ENCODE measurements around the gene VAMP7. TPM values are rescaled to one million over a fixed set of nuclear protein-coding genes. Genes with fewer than 3 reads are reported as not detected.
A peak's percentile ranks its signal among the peaks of the same experiment; 100 is the strongest.

The VAMP7 gene
- total and polyA plus RNA-seq, 9 donors, result 15.9 to 42.9 (median 23.0) TPM

DNA sequence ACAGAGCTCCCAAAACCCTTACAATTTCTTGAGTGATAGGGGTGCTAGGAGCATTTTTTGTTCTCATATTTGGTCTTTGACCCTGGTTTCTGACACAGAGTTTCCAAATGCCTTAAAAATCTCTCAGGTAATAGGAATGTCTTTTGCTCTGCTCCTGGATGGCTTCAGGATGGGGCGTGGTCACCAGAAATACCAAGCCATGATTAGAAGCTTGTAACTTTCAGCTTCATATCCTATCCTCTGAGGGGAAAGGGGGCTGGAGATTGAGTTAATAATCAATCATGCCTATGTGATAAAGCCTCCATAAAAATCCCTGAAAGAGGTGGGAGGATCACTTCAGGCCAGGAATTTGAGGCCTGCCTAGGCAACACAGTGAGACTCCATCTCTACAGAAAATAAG is 81.8 kb downstream of the VAMP7 start:
- intact Hi-C loops (cut with DNase I), result no loop called here
- DNase-seq, result no peak
- no peaks in the 10 kb centered on the region for H3K9me3 ChIP-seq
- H3K4me1 ChIP-seq (ENCODE audit: insufficient read depth), result no peaks in the 10 kb centered on the region
- H3K27ac ChIP-seq, result no peak overlapping the region
- no peaks in the 10 kb centered on the region for H3K36me3 ChIP-seq
- H3K27me3 ChIP-seq, result no peaks in the 10 kb centered on the region
- no peak overlapping the region for H3K4me3 ChIP-seq
- TF ChIP-seq POLR2A (IDR thresholded peaks at IDR 0.05) (no peak), EP300 (IDR thresholded peaks at IDR 0.05) (no peak)
- TF ChIP-seq, protein P1, sequence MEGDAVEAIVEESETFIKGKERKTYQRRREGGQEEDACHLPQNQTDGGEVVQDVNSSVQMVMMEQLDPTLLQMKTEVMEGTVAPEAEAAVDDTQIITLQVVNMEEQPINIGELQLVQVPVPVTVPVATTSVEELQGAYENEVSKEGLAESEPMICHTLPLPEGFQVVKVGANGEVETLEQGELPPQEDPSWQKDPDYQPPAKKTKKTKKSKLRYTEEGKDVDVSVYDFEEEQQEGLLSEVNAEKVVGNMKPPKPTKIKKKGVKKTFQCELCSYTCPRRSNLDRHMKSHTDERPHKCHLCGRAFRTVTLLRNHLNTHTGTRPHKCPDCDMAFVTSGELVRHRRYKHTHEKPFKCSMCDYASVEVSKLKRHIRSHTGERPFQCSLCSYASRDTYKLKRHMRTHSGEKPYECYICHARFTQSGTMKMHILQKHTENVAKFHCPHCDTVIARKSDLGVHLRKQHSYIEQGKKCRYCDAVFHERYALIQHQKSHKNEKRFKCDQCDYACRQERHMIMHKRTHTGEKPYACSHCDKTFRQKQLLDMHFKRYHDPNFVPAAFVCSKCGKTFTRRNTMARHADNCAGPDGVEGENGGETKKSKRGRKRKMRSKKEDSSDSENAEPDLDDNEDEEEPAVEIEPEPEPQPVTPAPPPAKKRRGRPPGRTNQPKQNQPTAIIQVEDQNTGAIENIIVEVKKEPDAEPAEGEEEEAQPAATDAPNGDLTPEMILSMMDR (IDR thresholded peaks at IDR 0.05), result no peak
- 52 to 61% (median 61%) methylated on average over 1 of the region's 1 CpG for WGBS, 3 donors

DNA sequence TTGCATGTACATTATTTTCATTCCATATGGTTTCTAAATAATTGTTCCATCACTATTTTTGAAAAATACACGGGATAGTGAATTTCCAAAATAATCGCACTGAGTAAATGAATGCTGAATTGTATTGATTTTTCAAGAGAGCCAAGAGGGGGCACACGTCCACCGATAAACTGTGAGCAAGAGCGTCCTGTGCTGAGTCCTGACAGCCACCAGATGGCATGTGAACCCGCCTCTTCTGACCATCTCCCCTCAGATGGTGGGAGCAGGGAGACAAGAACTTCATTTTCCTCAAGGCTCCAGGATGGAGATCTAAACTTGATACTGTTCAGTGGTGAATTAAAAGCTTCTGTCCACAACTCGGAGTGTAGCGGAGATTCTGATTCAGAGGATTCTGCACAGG is 85.7 kb downstream of the VAMP7 start:
- Histone ChIP-seq H3K27me3 (no peaks in the 10 kb centered on the region), H3K4me1 (ENCODE audit: insufficient read depth) (no peaks in the 10 kb centered on the region), H3K27ac (no peak overlapping the region), H3K36me3 (no peaks in the 10 kb centered on the region), H3K4me3 (no peak overlapping the region), H3K9me3 (no peaks in the 10 kb centered on the region)
- intact Hi-C loops (cut with DNase I), result no loop called here
- TF ChIP-seq, protein P1 (IDR thresholded peaks at IDR 0.05), result no peak
- TF ChIP-seq EP300 (IDR thresholded peaks at IDR 0.05) (no peak), POLR2A (IDR thresholded peaks at IDR 0.05) (no peak)
- peak in 1 of 5 donors; percentile 36 for DNase-seq
- 35 to 56% (median 38%) methylated on average over 8 of the region's 8 CpGs for WGBS, 3 donors

DNA sequence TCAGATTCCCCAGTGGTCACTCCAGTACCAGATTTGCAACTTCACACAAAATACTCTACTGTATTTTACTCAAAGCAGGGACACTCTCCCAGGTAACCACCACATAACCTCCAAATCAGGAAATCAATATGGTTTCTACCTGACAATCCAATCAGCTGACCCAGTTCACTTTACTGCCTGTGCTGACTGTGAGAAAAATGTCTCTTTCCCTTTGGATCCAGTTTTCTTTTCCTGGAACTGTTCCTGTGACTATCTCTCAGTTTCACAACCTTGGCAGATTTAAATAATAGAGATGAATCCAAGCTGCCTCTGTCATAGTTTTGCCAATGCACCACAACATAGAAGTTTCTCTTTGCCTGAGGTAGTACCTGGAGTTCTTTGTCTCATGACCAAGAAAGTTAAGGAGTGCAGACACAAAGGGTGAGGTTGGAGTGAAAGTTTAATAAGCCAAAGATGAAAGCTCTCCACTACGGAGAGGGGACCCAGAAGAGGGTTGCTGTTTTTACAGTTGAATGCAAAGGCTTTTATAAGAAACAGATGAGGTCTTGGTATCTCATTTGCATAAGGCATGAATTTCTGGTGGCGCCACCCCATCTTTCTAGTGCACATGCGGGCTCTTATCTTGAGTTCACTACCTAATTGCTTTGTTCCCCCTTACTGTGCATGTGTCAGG is 86.6 kb downstream of the VAMP7 start:
- intact Hi-C loops (cut with DNase I), result no loop called here
- Histone ChIP-seq H3K36me3 (no peaks in the 10 kb centered on the region), H3K27me3 (no peaks in the 10 kb centered on the region), H3K4me1 (ENCODE audit: insufficient read depth) (no peaks in the 10 kb centered on the region), H3K4me3 (no peak overlapping the region), H3K27ac (no peak overlapping the region), H3K9me3 (no peaks in the 10 kb centered on the region)
- TF ChIP-seq POLR2A (IDR thresholded peaks at IDR 0.05), result no peak
- TF ChIP-seq, protein P1 (IDR thresholded peaks at IDR 0.05), result no peak
- no peak for TF ChIP-seq EP300 (IDR thresholded peaks at IDR 0.05)
- WGBS, 3 donors, result 70 to 81% (median 73%) methylated on average over 3 of the region's 3 CpGs
- DNase-seq, result no peak

DNA sequence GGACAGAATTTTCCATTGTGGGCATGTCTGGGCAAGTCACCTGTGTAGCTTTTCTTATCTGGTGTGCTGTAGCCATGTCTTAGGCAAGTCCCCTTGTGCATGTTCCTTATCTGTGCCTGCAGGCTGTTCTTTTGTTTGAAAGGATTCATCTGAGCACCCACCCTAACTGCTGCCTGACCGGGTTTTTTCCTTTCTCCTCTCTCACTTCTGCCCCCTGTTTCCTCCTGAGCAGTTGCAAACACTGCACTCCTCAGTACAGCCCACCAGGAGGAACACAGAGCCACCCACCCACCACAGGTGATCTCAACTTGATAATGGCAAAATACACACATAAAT is 87.1 kb downstream of the VAMP7 start:
- H3K4me1 ChIP-seq (ENCODE audit: insufficient read depth), result no peaks in the 10 kb centered on the region
- WGBS, 3 donors, result 48 to 55% (median 54%) methylated on average over 1 of the region's 1 CpG

More for the DNA sequence above, 87.1 kb downstream of the VAMP7 start:
- H3K9me3 ChIP-seq, result no peaks in the 10 kb centered on the region
- TF ChIP-seq POLR2A (IDR thresholded peaks at IDR 0.05), result no peak
- TF ChIP-seq, protein P1 (IDR thresholded peaks at IDR 0.05), result no peak
- TF ChIP-seq EP300 (IDR thresholded peaks at IDR 0.05), result no peak
- intact Hi-C loops (cut with DNase I), result no loop called here
- H3K36me3 ChIP-seq, result no peaks in the 10 kb centered on the region
- no peaks in the 10 kb centered on the region for H3K27me3 ChIP-seq
- no peak overlapping the region for H3K27ac ChIP-seq
- DNase-seq, result no peak
- H3K4me3 ChIP-seq, result no peak overlapping the region
